ENCODE measurements around the gene SLC51A.
"Not testable (repeated sequence)": the region's sequence is repeated elsewhere in the genome, so short reads cannot be mapped to it uniquely, and the experiment has no call there.

Gene SLC51A

GRCh38 chr3:196238612-196239560 is 22.6 kb downstream of the SLC51A start:
- no peak for DNase-seq (ENCODE audit: low read depth, low spot score)

GRCh38 chr3:196240424-196240823 is 24.1 kb downstream of the SLC51A start:
- no peak for DNase-seq (ENCODE audit: low read depth, low spot score)

GRCh38 chr3:196241704-196242103 is 25.4 kb downstream of the SLC51A start:
- DNase-seq (ENCODE audit: low read depth, low spot score): no peak

GRCh38 chr3:196244166-196244565 is 27.8 kb downstream of the SLC51A start:
- not testable (repeated sequence) for DNase-seq (ENCODE audit: low read depth, low spot score)

GRCh38 chr3:196246612-196247308 is 30.4 kb downstream of the SLC51A start:
- DNase-seq (ENCODE audit: low read depth, low spot score): peak; percentile 43

- DNase-seq (ENCODE audit: low read depth, low spot score): no peak
Observed at GRCh38 chr3:196251918-196252317, 35.6 kb downstream of the SLC51A start.

GRCh38 chr3:196254376-196255283 is 38.3 kb downstream of the SLC51A start:
- DNase-seq (ENCODE audit: low read depth, low spot score): no peak

DNA sequence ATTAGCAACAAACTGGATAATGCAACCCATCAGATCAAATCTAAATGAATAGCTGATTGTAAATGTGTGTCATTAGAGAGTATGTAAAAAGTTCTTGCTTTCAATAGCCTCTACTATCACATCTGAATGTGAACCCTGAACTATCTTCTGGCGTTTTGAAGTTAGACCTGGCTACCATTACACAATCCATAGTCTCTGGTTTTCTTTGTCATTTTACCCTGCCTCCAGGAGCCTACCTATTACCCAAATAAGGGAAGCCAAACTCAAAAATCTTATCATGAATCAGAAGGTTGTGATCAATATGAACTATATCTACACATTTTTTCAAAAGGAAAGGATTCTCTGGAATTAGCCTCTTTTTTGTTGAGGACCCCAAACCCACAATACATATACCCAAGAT is 39.4 kb downstream of the SLC51A start:
- DNase-seq (ENCODE audit: low read depth, low spot score): no peak

DNA sequence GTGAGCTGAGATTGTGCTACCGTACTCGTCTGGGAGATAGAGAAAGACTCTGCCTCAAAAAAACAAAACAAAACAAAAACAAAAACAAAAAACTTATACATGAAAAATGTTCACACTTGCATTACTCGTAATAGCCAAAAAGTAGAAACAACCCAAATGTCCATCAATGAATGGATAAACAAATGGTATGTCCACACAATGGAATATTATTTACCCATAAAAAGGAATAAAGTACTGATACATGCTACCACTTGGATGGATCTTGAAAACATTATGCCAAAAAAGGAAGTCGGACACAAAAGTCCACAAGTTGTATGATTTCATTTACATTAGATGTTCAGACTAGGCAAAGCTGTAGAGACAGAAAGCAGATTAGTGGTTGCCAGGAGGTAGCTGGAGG is 44.5 kb downstream of the SLC51A start:
- DNase-seq (ENCODE audit: low read depth, low spot score): no peak

- no peak for DNase-seq (ENCODE audit: low read depth, low spot score)
Observed at GRCh38 chr3:196263819-196264218, 47.5 kb downstream of the SLC51A start.

DNA sequence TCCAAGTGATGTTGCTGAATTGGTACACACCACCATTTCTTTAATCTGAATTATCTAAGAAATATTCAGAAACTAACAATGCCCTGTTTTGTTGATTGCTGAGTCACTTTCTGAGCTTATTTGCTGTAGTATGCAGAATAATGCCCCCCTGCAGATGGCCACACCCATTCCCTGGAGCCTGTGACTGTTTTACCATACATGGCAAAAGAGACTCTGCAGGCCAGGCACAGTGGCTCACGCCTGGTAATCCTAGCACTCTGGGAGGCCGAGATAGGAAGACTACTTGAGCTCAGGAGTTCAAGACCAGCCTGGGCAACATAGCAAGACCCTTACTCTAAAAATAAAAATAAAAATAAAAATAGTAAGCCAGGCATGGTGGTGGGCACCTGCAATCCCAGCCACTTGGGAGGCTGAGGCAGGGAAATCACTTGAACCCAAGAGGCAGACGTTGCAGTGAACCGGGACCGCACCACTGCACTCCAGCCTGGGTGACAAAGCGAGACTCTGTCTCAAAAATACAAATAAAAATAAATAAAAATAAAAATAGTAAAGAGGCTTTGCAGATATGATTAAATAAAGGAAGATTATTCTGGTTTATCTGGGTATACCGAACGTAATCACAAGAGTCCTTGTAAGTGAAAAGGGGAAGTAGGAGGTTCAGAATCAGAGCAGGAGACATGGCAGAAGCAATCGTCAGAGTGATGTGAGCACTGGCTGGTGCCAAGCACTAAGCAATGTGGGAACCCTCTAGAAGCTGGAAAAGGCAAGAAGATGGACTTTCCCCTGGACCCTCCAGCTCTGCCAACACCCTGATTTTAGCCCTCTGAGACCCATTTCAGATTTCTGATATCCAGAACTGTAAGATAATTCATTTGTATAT is 52.2 kb downstream of the SLC51A start:
- peak; percentile 88 for DNase-seq (ENCODE audit: low read depth, low spot score)

DNA sequence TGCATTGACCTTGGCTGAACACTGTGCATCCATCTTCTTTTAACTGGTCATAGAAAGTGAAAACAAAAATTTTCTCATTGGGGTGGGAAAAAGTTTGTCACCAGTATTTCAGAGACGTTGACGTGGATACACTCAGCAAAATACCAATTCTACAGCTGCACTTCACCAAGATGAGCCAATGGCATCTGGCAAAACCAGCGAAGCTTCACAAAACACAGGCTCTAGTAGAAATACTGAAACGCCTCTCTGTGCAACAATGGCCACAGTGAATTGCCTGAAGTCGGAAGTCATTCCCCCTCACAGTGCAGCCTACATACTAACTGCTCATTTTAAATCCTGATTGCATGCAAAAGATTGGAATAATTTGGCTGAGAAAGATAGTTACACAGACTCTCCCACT is 54.2 kb downstream of the SLC51A start:
- no peak for DNase-seq (ENCODE audit: low read depth, low spot score)

GRCh38 chr3:196272826-196273225 is 56.5 kb downstream of the SLC51A start:
- DNase-seq (ENCODE audit: low read depth, low spot score): no peak

DNA sequence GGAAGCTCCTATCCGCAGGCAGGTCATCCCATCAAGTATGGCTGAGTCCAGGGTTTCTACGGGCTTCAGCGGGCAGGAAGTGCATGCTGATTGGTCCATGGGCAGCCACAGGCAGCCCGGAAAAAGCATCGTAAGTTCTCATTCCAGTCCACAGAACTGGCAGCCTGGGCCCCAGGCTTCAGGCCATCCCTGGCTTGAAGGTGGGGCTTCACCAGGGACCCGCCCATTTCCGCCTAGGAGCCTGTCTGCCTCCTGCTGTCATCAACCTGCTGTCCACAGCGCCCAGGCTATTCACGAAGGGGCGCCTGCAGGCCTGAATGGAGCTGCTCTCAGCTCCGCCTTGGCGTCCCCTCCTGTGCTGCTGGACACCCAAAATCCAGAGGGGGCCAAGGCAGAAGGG is 57.3 kb downstream of the SLC51A start:
- no peak for DNase-seq (ENCODE audit: low read depth, low spot score)

DNA sequence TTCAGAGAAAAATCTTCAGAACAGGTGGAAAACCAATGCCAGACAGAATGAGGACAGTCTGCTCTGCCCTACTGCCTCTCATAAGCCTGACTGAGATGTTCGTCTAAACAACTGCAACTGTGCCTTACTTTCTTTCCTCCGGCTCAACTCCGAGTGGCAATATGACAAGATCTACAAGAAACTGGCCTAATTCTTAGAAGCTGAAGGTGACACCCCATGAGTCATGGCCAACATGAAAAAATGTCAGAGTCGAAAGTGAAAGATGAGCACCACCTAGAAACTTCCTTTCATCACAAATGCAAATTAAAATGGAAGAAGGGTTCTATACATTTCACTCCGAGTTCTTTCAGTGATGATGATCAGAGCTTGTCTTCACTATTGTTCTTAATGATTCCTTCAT is 58.3 kb downstream of the SLC51A start:
- DNase-seq (ENCODE audit: low read depth, low spot score): no peak

GRCh38 chr3:196275126-196275525 is 58.8 kb downstream of the SLC51A start:
- peak; percentile 59 for DNase-seq (ENCODE audit: low read depth, low spot score)

- DNase-seq (ENCODE audit: low read depth, low spot score): no peak
Observed at GRCh38 chr3:196280689-196281440, 64.5 kb downstream of the SLC51A start.

DNA sequence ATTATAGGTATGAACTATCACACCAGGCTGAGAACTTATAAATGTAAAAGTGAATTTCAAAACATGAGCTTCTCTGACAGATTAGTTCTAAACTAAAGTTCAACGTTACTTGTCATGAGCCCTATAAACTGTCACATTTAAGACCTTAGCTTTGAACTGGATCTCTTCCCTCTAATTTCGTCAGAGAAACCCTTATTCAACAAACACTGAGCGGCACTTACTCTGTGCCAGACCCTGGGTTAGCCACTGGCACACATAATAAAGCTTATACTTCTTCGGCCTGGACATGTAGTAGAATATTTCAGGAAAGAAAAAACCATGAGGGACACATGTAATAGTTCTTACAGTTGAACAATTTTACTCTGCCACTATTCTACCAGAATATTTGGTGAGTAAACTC is 65.6 kb downstream of the SLC51A start:
- no peak for DNase-seq (ENCODE audit: low read depth, low spot score)
